WTC11 (cell line): Measurements from ENCODE around the gene LYPD6B.

Source experiments
- ARID4B ChIP-seq: sonication (generic); formaldehyde crosslinking; IDR thresholded peaks from 2 replicates; pipeline ENCODE4 v1.8.0; 2023; ENCODE audit warnings: missing genetic modification reagents, mild to moderate bottlenecking, borderline replicate concordance
- CBFB ChIP-seq: sonication (generic); formaldehyde crosslinking; IDR thresholded peaks from 2 replicates; pipeline ENCODE4 v1.8.1; 2022; ENCODE audit warnings: mild to moderate bottlenecking, low read depth, missing genetic modification reagents
- CTCF ChIP-seq: fragments of 200-600 bp; IDR thresholded peaks from 2 replicates; pipeline ENCODE4 v1.8.0; 2022; ENCODE audit warnings: antibody characterized with exemption
- GTF2I ChIP-seq: fragments of 250-450 bp; sonication (Bioruptor Pico); conservative IDR thresholded peaks from 2 replicates; pipeline ENCODE4 v1.4.0; 2021; ENCODE audit warnings: mild to moderate bottlenecking
- KAT7 ChIP-seq: sonication (generic); formaldehyde crosslinking; IDR thresholded peaks from 2 replicates; pipeline ENCODE4 v1.8.1; 2023; ENCODE audit warnings: missing genetic modification reagents, mild to moderate bottlenecking, borderline replicate concordance
- RELA ChIP-seq: sonication (generic); formaldehyde crosslinking; IDR thresholded peaks from 2 replicates; pipeline ENCODE4 v1.8.1; 2022; ENCODE audit warnings: missing genetic modification reagents, mild to moderate bottlenecking, borderline replicate concordance
- TEAD4 ChIP-seq: sonication (generic); formaldehyde crosslinking; IDR thresholded peaks from 2 replicates; pipeline ENCODE4 v1.8.0; 2022; ENCODE audit warnings: mild to moderate bottlenecking, missing genetic modification reagents
- ZNF138 ChIP-seq: sonication (generic); formaldehyde crosslinking; conservative IDR thresholded peaks from 2 replicates; pipeline ENCODE4 v1.8.1; 2022; ENCODE audit warnings: mild to moderate bottlenecking, moderate library complexity, missing genetic modification reagents
- TF ChIP-seq, protein P1 (sequence below): sonication (generic); formaldehyde crosslinking; IDR thresholded peaks from 2 replicates; pipeline ENCODE4 v1.8.1; 2022; ENCODE audit warnings: mild to moderate bottlenecking, missing genetic modification reagents, moderate library complexity, borderline replicate concordance
- TF ChIP-seq, protein P2 (sequence below): sonication (generic); formaldehyde crosslinking; conservative IDR thresholded peaks from 2 replicates; pipeline ENCODE4 v1.8.1; 2022; ENCODE audit warnings: mild to moderate bottlenecking, missing genetic modification reagents
- TF ChIP-seq, protein P3 (sequence below): sonication (generic); formaldehyde crosslinking; IDR thresholded peaks from 2 replicates; pipeline ENCODE4 v1.8.0; 2022; ENCODE audit warnings: mild to moderate bottlenecking, missing genetic modification reagents

DNA sequence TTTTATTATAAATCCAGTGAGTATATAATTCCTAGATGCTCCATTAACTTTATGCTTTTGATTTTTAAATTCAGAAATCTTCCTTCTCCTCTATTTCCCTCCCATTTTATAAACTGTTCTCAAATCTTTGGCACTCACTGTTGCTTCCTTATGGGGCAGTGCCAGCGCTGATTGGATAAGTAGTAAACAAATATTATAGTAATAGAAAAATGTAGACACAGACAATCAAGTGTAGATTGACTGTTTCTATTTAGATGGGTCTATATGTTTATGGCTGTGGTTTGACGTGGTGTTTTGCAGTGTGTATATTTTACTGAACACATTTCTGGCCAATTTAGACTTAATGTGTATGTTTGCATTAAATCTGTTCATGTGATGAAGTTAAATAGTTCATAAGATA lies 36.6 kb downstream of the LYPD6B start:
- no peak for TF ChIP-seq ZNF138 (CRISPR knock-in tag)
- no peak for TF ChIP-seq GTF2I (CRISPR knock-in tag)
- TF ChIP-seq, protein P1, sequence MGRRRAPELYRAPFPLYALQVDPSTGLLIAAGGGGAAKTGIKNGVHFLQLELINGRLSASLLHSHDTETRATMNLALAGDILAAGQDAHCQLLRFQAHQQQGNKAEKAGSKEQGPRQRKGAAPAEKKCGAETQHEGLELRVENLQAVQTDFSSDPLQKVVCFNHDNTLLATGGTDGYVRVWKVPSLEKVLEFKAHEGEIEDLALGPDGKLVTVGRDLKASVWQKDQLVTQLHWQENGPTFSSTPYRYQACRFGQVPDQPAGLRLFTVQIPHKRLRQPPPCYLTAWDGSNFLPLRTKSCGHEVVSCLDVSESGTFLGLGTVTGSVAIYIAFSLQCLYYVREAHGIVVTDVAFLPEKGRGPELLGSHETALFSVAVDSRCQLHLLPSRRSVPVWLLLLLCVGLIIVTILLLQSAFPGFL (CRISPR knock-in tag), result no peak
- no peak for TF ChIP-seq CTCF
- TF ChIP-seq ARID4B (CRISPR knock-in tag), result no peak
- TF ChIP-seq, protein P2, sequence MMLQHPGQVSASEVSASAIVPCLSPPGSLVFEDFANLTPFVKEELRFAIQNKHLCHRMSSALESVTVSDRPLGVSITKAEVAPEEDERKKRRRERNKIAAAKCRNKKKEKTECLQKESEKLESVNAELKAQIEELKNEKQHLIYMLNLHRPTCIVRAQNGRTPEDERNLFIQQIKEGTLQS (CRISPR knock-in tag), result no peak
- TF ChIP-seq, protein P3, sequence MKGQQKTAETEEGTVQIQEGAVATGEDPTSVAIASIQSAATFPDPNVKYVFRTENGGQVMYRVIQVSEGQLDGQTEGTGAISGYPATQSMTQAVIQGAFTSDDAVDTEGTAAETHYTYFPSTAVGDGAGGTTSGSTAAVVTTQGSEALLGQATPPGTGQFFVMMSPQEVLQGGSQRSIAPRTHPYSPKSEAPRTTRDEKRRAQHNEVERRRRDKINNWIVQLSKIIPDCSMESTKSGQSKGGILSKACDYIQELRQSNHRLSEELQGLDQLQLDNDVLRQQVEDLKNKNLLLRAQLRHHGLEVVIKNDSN (CRISPR knock-in tag), result no peak
- TF ChIP-seq KAT7 (CRISPR knock-in tag), result no peak
- TF ChIP-seq CBFB (CRISPR knock-in tag), result no peak
- no peak for TF ChIP-seq RELA
- no peak for TF ChIP-seq TEAD4 (CRISPR knock-in tag)
